HUES48 (cell line): ENCODE data around the gene POGZ.
A peak's percentile ranks its signal among the peaks of the same experiment; 100 is the strongest.

Source experiments
- H3K27ac ChIP-seq: one replicate; pipeline ENCODE4 v1.7.0; 2013; ENCODE audit warnings: low read depth, low read length, inconsistent platforms
- H3K27me3 ChIP-seq: 2 replicates; pipeline ENCODE4 v1.6.1; 2013; ENCODE audit warnings: mild to moderate bottlenecking, low read length; ENCODE audit not compliant: control insufficient read depth, insufficient read depth
- H3K36me3 ChIP-seq: 2 replicates; pipeline ENCODE4 v1.6.1; 2013; ENCODE audit warnings: low read length; ENCODE audit not compliant: control insufficient read depth, insufficient read depth
- H3K4me1 ChIP-seq: 2 replicates; pipeline ENCODE4 v1.6.1; 2013; ENCODE audit warnings: mild to moderate bottlenecking, low read length; ENCODE audit not compliant: control insufficient read depth, insufficient read depth
- H3K4me3 ChIP-seq: 2 replicates; pipeline ENCODE4 v1.5.1; 2013; ENCODE audit warnings: mild to moderate bottlenecking, low read depth, low read length
- H3K9ac ChIP-seq: 2 replicates; pipeline ENCODE4 v1.6.1; 2013; ENCODE audit warnings: mild to moderate bottlenecking, low read depth, low read length, moderate library complexity
- H3K9me3 ChIP-seq: 2 replicates; pipeline ENCODE4 v1.6.1; 2013; ENCODE audit warnings: low read length; ENCODE audit not compliant: control insufficient read depth, insufficient read depth

POGZ gene

DNA sequence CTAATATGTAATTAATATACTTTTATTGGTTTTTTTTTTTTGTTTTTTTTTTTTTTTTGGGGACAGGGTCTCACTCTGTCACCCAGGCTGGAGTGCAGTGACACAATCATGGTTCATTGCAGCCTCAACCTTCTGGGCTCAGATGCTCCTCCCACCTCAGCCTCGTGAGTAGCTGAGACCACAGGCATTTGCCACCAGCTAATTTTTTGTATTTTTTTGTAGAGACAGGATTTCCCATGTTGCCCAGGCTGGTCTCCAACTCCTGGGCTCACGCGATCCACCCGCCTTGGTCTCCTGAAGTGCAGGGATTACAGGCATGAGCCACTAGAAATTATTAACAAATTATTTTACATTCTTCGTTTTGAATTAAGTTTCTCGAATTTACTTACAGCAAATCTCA lies 16.8 kb upstream of the POGZ start:
- Histone ChIP-seq H3K9ac (no peak overlapping the region), H3K4me3 (no peak overlapping the region), H3K4me1 (no peaks in the 10 kb centered on the region), H3K9me3 (no peaks in the 10 kb centered on the region), H3K36me3 (no peaks in the 10 kb centered on the region), H3K27me3 (no peaks in the 10 kb centered on the region; the same call in 1 of the 2 replicates), H3K27ac (no peak overlapping the region)

DNA sequence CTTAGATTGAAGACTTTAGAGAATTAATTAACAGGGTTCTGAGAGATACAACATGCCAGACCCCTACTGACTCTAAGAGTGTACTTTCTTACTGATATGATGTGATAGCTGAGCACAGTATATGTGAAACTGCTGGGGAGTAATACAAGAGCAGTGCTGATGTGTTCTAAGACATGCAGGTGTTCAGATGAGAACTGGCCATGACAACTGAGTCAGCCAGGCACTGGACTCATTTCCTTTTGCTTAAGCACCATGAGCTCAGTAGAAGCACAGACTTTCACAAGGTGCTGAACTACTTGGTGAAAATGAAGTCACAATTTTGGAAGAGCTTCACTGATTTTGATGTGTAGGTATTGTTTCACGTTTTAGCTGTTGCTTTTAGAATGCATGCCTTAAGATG lies 15.9 kb upstream of the POGZ start:
- Histone ChIP-seq H3K36me3 (no peaks in the 10 kb centered on the region), H3K4me3 (no peak overlapping the region), H3K9ac (no peak overlapping the region), H3K27me3 (no peaks in the 10 kb centered on the region; the same call in 1 of the 2 replicates), H3K4me1 (no peaks in the 10 kb centered on the region), H3K9me3 (no peaks in the 10 kb centered on the region), H3K27ac (no peak overlapping the region)

DNA sequence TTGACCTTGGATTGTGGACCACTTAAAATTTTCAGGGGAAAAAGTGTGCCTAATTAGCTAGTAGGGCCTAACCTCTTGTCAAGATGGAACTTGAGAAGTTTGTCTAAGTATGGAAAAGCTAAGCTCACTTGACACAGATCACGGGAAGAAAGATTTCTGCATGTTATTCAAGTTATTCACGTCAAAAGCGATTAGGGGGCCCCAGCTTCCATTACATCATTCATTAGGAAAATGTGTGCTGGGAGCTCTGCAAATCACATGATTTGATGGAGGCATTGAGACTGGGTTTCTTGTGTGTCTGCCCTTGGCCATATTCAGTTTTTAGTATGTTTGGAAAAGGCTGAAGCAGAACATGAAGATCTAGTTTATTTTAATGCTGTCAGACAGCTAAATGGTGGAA lies 15.5 kb upstream of the POGZ start:
- H3K9ac ChIP-seq, result no peak overlapping the region
- H3K27me3 ChIP-seq, result no peaks in the 10 kb centered on the region; the same call in 1 of the 2 replicates
- no peak overlapping the region for H3K27ac ChIP-seq
- H3K4me3 ChIP-seq, result no peak overlapping the region
- no peaks in the 10 kb centered on the region for H3K9me3 ChIP-seq
- H3K4me1 ChIP-seq, result no peaks in the 10 kb centered on the region
- no peaks in the 10 kb centered on the region for H3K36me3 ChIP-seq

DNA sequence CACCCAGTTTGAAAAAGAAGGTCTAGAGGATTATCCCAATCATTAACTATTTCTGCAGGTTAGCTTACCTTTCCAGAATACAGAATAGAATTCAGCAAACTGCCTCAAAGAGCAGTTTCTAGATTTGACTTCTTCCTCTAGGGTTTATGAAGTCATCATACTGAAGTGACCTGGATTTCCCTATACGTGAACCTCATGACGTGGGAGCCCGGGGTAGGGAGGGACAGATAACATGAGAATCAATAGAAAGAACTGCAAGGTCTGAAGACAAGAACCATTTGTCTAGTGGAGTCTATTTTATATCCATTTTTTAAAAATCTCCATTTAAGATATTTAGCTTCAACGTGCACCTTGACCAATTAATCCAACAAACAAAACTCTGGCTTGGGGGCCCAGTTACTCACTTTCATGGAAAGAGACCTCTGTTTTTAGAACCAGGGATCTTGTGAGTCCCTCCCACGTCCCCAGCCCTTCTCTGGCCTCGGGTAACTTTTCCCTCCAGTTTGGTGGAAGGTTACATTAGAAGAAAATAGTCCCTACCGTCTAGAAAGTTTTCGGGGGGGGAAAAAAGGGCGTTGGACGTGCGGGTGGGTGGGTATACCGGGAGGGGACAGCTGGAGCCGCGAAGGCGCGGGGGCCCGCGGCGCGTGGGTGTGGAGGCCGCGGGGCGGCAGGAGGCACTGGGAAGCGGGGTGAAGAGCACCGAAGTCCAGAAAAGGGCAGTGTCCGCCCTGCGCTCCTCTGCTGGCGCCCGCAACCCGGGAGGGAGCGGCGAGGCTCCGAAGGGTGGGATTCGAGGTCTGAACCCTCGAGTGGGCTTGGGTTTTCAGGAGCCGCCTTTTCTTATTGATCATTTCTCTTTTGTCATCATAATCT lies 13.8 kb upstream of the POGZ start:
- Histone ChIP-seq H3K9me3 (no peaks in the 10 kb centered on the region), H3K36me3 (no peaks in the 10 kb centered on the region), H3K4me1 (no peaks in the 10 kb centered on the region), H3K27me3 (no peaks in the 10 kb centered on the region; the same call in 1 of the 2 replicates), H3K4me3 (peak overlapping the region; percentile 54), H3K27ac (no peak overlapping the region), H3K9ac (peak overlapping the region; percentile 50; the same call in 1 of the 2 replicates)

DNA sequence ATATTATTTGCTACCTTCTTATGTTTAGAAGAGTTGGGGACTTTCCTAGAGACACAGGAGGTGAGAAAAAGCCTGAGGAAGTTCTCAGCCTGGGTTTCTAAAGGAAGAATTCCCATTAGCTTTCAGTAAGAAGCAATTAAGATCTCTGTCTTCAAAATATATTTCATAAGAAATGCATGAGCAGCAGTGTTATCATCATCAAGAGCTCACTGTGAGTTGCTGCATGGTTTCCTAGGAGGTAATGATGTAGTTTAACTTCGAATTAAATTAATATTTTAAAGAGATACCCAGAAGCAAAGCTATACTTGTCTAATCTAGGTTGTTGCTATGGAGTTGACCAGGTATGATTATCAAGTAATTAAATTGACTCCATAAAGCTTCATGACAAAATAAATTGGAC lies 5.7 kb upstream of the POGZ start:
- H3K9ac ChIP-seq, result no peak overlapping the region
- H3K27ac ChIP-seq, result no peak overlapping the region
- H3K4me1 ChIP-seq, result no peaks in the 10 kb centered on the region
- no peaks in the 10 kb centered on the region for H3K9me3 ChIP-seq
- H3K27me3 ChIP-seq, result no peaks in the 10 kb centered on the region; the same call in 1 of the 2 replicates
- H3K4me3 ChIP-seq, result no peak overlapping the region
- no peaks in the 10 kb centered on the region for H3K36me3 ChIP-seq

DNA sequence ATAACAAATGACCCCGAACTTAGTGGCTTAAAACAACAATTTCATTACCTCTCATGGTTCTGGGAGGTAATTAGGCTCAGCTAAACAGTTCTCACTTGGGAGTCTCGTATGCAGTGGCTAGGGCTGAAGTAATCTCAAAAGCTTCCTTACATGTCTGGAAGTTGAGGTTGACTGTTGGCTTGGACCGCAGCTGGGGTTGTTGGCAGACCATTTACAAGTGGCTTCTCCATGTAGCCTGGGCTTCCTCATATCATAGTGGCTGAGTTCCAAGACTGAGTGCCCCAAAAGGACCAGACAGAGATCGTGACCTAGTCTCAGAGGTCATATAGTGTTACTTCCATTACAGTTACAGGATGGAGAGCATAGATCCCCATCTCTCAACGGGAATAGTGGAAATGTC lies 2.4 kb upstream of the POGZ start:
- H3K4me1 ChIP-seq, result peaks cover 12% of the 10 kb centered on the region
- no peaks in the 10 kb centered on the region for H3K9me3 ChIP-seq
- H3K27me3 ChIP-seq, result no peaks in the 10 kb centered on the region; the same call in 1 of the 2 replicates
- no peak overlapping the region for H3K27ac ChIP-seq
- H3K9ac ChIP-seq, result no peak overlapping the region
- H3K36me3 ChIP-seq, result no peaks in the 10 kb centered on the region
- no peak overlapping the region for H3K4me3 ChIP-seq

DNA sequence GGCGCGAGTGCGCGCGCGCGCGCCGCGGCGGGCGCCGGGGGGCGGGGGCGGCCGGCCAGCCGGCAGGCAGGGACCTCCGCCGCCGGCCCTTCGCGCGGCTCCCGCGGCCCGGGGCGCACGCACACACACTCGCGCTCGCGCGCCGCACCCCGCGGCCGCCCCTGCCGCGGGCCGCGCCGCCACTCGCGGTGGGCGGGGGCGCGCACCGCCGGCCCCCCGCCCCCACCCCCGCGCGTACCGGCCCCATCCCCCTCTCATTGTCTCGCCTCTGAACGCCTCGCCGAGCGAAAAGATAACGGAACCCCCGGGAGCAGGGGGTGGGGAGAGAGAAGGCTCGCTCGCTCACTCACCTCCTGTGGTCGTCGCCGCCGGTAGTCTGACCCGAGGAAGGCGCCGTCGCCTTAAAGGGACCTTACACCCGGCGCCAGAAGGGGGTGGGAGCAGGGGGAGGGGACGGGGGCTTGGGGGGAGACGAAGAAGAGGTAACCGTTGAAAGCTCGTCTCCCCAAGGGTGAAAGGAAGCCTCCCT lies 428 bp downstream of the POGZ start:
- Histone ChIP-seq H3K9ac (peak overlapping the region; percentile 56; the same call in 1 of the 2 replicates), H3K9me3 (no peaks in the 10 kb centered on the region), H3K27me3 (no peaks in the 10 kb centered on the region; the same call in 1 of the 2 replicates), H3K4me1 (peaks cover 12% of the 10 kb centered on the region), H3K36me3 (peaks cover 7% of the 10 kb centered on the region), H3K4me3 (peak overlapping the region; percentile 60), H3K27ac (peak overlapping the region; percentile 93)

DNA sequence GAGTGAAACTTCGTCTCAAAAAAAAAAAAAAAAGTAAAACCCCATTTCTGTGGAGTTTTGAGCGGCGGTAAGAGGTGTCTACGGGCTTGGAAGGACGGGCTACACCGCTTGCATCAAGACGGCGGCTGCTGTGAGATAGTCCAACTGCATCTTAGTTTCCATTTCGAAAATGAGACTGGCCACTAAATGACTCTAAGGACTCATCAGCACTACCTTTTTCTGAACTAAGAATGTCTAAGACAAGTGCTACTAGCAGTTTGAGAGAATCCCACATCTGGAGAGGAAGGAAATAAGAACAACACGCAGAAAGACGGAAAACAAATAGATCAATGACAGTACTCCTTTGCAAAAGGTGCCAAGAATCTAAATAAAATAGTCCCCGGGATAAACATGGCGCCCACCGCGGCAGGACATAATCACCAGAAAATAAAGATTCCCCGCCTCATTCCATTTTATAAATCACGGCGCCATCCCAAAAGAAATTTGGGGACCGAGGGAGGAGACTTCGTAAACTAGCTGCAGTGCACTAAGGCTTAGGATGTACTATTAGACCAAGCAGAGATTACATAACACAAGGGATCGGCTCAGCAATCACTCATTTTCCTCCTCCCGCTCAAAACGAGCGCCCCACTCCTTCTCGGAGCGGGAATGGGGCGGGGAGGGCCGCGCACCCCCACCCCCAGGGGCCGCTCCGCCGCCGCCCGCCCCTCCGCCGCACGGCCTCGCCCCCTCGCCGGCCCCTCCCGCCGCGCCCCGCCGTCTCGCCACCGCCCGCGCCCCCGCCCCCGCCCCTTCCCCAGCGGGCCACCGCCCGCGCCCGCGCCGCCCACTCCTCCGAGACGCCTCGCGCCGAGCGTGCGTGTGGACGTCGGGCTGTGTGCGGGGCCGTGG lies 1.1 kb downstream of the POGZ start:
- Histone ChIP-seq H3K36me3 (peaks cover 12% of the 10 kb centered on the region), H3K27me3 (no peaks in the 10 kb centered on the region; the same call in 1 of the 2 replicates), H3K27ac (peak overlapping the region; percentile 95), H3K4me3 (peak overlapping the region; percentile 83), H3K9ac (peak overlapping the region; percentile 92), H3K4me1 (peaks cover 12% of the 10 kb centered on the region), H3K9me3 (no peaks in the 10 kb centered on the region)

DNA sequence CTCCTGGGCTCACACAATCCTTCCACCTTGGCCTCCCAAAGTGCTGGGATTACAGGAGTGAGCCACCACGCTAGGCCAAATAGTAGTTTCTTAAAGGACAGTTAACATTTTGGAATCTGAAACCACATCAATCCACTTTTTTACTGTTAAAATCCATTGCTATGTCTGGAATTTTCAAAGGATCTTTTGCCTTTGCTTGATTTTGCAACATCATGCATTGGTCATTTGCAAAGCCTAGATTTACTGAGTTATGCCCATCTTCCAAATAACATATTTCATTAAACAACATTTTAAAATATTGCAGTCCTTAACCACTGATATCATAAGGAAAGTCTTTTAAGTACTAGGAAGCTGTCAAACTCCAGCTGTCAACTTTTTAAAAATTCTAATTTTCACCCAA lies 3.3 kb downstream of the POGZ start:
- H3K4me1 ChIP-seq, result peaks cover 12% of the 10 kb centered on the region
- H3K36me3 ChIP-seq, result peaks cover 12% of the 10 kb centered on the region
- no peak overlapping the region for H3K9ac ChIP-seq
- no peaks in the 10 kb centered on the region for H3K9me3 ChIP-seq
- H3K4me3 ChIP-seq, result no peak overlapping the region
- H3K27me3 ChIP-seq, result no peaks in the 10 kb centered on the region
- H3K27ac ChIP-seq, result no peak overlapping the region

DNA sequence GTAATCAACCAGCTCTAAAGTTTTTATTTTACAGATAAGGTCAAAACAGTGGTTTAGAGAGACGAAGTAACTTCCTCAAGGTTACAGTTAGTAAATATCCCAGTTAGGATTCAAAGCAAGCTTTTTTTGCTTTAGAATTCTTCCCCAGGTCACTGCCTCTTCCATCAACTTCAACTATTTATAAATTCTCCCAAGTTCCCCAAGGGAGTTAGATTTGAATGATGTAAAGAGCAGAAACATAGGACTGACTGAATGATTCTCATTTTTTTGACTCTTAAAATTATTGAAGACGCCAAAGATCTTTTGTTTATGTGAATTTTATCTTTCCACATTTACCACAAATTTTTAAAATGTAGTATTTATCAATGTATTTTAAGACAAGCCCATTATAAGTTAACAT lies 4.1 kb downstream of the POGZ start:
- Histone ChIP-seq H3K4me1 (peaks cover 12% of the 10 kb centered on the region), H3K9me3 (no peaks in the 10 kb centered on the region), H3K36me3 (peaks cover 12% of the 10 kb centered on the region), H3K27ac (no peak overlapping the region), H3K4me3 (no peak overlapping the region), H3K9ac (no peak overlapping the region), H3K27me3 (no peaks in the 10 kb centered on the region)
